ENCODE measurements around the gene PCID2. TPM values are rescaled to one million over a fixed set of nuclear protein-coding genes. Genes with fewer than 3 reads are reported as not detected.
"Not testable (repeated sequence)": the region's sequence is repeated elsewhere in the genome, so short reads cannot be mapped to it uniquely, and the experiment has no call there.

PCID2 gene
- total RNA-seq: 48.5 and 55.4 TPM in 2 replicates

- Histone ChIP-seq H3K9me3 (ENCODE audit: low read depth, low read length) (no peaks in the 10 kb centered on the region), H4K20me1 (ENCODE audit: insufficient read depth, low read length) (peaks cover 40% of the 10 kb centered on the region), H3K4me2 (ENCODE audit: insufficient read depth, low read length) (peak within 1 kb of the TSS; percentile 99), H3K36me3 (ENCODE audit: insufficient read depth, low read length) (peaks cover 5% of the 10 kb centered on the region), H3K4me3 (ENCODE audit: insufficient read depth, low read length) (peak within 1 kb of the TSS; percentile 94), H3K79me2 (ENCODE audit: insufficient read depth, low read length) (peaks cover 90% of the 10 kb centered on the region), H3K27ac (ENCODE audit: low read depth, low read length) (peak within 1 kb of the TSS; percentile 91), H2AFZ (ENCODE audit: low read length) (peak within 1 kb of the TSS; percentile 89), H3K4me1 (ENCODE audit: insufficient read depth, low read length) (peaks cover 33% of the 10 kb centered on the region), H3K27me3 (ENCODE audit: insufficient read depth, low read length) (no peaks in the 10 kb centered on the region)
- TF ChIP-seq, protein P1, sequence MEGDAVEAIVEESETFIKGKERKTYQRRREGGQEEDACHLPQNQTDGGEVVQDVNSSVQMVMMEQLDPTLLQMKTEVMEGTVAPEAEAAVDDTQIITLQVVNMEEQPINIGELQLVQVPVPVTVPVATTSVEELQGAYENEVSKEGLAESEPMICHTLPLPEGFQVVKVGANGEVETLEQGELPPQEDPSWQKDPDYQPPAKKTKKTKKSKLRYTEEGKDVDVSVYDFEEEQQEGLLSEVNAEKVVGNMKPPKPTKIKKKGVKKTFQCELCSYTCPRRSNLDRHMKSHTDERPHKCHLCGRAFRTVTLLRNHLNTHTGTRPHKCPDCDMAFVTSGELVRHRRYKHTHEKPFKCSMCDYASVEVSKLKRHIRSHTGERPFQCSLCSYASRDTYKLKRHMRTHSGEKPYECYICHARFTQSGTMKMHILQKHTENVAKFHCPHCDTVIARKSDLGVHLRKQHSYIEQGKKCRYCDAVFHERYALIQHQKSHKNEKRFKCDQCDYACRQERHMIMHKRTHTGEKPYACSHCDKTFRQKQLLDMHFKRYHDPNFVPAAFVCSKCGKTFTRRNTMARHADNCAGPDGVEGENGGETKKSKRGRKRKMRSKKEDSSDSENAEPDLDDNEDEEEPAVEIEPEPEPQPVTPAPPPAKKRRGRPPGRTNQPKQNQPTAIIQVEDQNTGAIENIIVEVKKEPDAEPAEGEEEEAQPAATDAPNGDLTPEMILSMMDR (IDR thresholded peaks at IDR 0.05; ENCODE audit: extremely low read depth, low read depth, low read length): no peak
- DNase-seq (ENCODE audit: insufficient read length, low spot score, missing footprints): peak; percentile 96
Observed at GRCh38 chr13:113208421-113209335, at the start of gene PCID2. PCID2 (minus strand) TSS chr13:113208669; CDS start chr13:113208634, 35 bp downstream.

DNA sequence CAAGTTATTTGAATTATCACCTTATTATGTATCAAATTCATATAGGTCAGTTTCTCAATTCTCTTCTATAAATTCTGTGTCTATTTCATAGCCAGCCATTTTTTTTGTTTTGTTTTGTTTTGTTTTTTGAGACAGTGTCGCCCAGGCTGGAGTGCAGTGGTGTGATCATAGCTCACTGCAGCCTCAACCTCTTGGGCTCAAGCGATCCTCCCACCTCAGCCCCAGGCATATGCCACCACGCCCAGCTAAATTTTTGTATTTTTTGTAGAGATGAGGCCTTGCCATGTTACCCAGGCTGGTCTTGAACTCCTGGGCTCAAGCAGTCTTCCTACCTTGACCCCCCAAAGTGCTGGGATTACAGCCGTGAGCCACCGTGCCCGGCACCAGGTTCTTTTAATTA lies 49.4 kb upstream of the PCID2 start:
- not testable (repeated sequence) for H3K4me2 ChIP-seq (ENCODE audit: insufficient read depth, low read length); H3K9me3 ChIP-seq (ENCODE audit: low read depth, low read length); H3K27ac ChIP-seq (ENCODE audit: low read depth, low read length); H3K27me3 ChIP-seq (ENCODE audit: insufficient read depth, low read length); H2AFZ ChIP-seq (ENCODE audit: low read length); H3K4me1 ChIP-seq (ENCODE audit: insufficient read depth, low read length); H3K79me2 ChIP-seq (ENCODE audit: insufficient read depth, low read length); H3K4me3 ChIP-seq (ENCODE audit: insufficient read depth, low read length); H4K20me1 ChIP-seq (ENCODE audit: insufficient read depth, low read length); DNase-seq (ENCODE audit: insufficient read length, low spot score, missing footprints)
- peaks cover 73% of the 10 kb centered on the region for H3K36me3 ChIP-seq (ENCODE audit: insufficient read depth, low read length)

GRCh38 chr13:113252516-113253095 lies 44.1 kb upstream of the PCID2 start:
- Histone ChIP-seq H3K27me3 (ENCODE audit: insufficient read depth, low read length) (no peaks in the 10 kb centered on the region), H3K79me2 (ENCODE audit: insufficient read depth, low read length) (no peaks in the 10 kb centered on the region), H4K20me1 (ENCODE audit: insufficient read depth, low read length) (no peaks in the 10 kb centered on the region), H3K4me3 (ENCODE audit: insufficient read depth, low read length) (no peak overlapping the region), H3K27ac (ENCODE audit: low read depth, low read length) (no peak overlapping the region), H3K36me3 (ENCODE audit: insufficient read depth, low read length) (peaks cover 90% of the 10 kb centered on the region), H3K4me2 (ENCODE audit: insufficient read depth, low read length) (no peak overlapping the region), H3K9me3 (ENCODE audit: low read depth, low read length) (no peaks in the 10 kb centered on the region), H2AFZ (ENCODE audit: low read length) (no peak overlapping the region), H3K4me1 (ENCODE audit: insufficient read depth, low read length) (no peaks in the 10 kb centered on the region)
- DNase-seq (ENCODE audit: insufficient read length, low spot score, missing footprints): no peak
- TF ChIP-seq, protein P1 (IDR thresholded peaks at IDR 0.05; ENCODE audit: extremely low read depth, low read depth, low read length): no peak

GRCh38 chr13:113245849-113246796 lies 37.7 kb upstream of the PCID2 start:
- Histone ChIP-seq H2AFZ (ENCODE audit: low read length) (no peak overlapping the region), H3K9me3 (ENCODE audit: low read depth, low read length) (no peaks in the 10 kb centered on the region), H3K27me3 (ENCODE audit: insufficient read depth, low read length) (no peaks in the 10 kb centered on the region), H3K4me3 (ENCODE audit: insufficient read depth, low read length) (no peak overlapping the region), H3K4me2 (ENCODE audit: insufficient read depth, low read length) (no peak overlapping the region), H3K27ac (ENCODE audit: low read depth, low read length) (no peak overlapping the region), H3K79me2 (ENCODE audit: insufficient read depth, low read length) (no peaks in the 10 kb centered on the region), H3K4me1 (ENCODE audit: insufficient read depth, low read length) (no peaks in the 10 kb centered on the region), H3K36me3 (ENCODE audit: insufficient read depth, low read length) (peaks cover 87% of the 10 kb centered on the region), H4K20me1 (ENCODE audit: insufficient read depth, low read length) (no peaks in the 10 kb centered on the region)
- no peak for DNase-seq (ENCODE audit: insufficient read length, low spot score, missing footprints)
- TF ChIP-seq, protein P1 (IDR thresholded peaks at IDR 0.05; ENCODE audit: extremely low read depth, low read depth, low read length): peak; percentile 32
